HPDE6-E6E7 (cell line): ENCODE results near the gene OCSTAMP.

Source experiments
- DNase-seq: peaks from one replicate; pipeline ENCODE4 v3.0.0; 2011; ENCODE audit warnings: missing footprints; ENCODE audit errors: extremely low spot score

OCSTAMP gene

DNA sequence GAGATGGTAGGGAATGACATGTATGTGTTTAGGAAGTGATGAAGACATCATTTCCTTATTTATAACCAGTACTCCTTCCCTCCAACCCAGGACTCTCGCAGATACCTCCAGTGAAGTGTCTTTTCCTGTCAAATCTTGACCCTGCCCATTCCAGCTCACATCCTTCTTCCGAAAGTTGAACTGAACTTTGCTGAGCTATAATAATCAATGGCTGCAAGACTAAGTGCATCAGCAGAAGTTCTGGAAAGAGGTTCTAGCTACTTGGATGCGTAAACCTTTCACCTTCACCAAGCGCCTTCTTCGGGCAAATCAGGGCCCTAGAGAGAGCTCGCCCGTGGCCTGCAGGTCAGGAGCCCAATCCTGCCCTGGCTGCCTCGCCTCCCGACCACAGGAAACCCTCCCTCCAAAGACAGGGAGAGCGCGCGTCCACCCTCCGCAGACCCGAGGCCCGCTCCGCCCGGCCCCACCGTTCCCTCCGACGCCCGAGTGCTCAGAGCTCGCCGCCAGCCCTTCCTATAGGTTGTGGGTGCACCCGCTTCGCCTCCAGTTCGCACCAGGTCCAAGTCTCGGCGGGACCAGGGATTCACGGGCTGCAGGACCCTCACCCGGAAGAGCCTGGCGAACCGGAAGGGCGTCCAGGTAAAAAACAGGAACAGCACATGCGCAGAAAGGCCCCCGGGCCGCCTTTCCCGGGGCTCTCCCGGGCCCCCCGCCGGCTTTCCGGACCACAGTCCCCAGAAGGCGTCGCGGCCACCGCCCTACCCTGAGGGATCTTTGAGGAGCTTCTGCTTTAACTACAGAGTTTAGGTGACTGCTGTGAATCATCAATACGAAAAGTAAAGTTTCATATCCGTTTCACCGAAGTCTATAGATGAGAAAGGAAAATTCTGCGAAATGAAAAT, 37.3 kb downstream of the OCSTAMP start, which contains the start of gene ZNF334:
TSS of gene ZNF334 (minus strand) at position 617 of the 902 bp plus-strand sequence. CDS start 1,457 bp downstream, outside the sequence.
- no peak for DNase-seq

DNA sequence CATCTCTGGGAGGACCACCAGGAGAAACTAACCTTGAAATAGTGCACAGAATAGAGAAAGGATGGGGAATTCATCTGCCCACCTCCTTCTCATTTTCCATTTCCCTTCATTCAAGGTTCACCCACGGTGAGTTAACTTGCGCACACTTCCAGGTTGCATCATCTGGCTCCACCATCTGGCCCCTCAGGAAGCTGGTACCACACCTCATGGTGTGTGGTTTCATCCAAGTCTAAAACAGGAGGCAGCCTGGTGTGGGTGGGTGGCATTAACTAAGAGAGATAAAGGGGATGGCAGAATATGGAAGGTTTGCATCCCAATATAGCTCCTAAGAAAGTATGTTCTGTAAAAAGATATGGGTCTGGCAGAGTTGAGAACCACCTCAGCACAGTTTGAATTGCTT, 40.9 kb downstream of the OCSTAMP start:
- no peak for DNase-seq

DNA sequence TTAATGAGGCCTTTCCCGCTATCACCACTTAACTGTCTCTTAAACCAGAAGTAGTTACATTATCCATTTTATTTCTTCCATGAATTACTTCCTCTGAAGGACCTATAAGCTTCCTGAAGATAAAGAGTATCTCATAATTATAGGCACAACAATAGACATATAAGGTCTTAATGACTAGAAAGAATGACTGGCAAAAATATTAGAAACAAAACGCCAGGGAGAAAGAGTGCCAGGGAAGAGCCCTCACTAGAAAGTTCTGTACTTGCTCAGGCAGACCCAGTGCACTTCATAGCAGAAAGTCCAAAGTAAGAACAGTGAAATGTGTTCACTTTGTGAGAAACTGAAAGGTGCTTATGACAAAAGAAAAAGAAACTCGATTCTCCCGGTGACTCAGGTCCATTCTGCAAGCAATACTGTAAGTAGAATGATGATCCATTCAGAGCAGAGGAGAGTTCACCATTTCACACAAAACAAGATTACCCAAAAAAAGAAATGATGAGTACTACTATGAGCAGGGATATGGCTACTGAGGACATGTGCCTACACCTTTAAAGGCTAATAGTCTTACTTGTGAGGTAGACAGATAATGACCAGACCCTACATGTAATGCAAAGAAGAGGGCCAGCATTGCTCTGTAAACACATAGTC, 42.6 kb downstream of the OCSTAMP start:
- no peak for DNase-seq

DNA sequence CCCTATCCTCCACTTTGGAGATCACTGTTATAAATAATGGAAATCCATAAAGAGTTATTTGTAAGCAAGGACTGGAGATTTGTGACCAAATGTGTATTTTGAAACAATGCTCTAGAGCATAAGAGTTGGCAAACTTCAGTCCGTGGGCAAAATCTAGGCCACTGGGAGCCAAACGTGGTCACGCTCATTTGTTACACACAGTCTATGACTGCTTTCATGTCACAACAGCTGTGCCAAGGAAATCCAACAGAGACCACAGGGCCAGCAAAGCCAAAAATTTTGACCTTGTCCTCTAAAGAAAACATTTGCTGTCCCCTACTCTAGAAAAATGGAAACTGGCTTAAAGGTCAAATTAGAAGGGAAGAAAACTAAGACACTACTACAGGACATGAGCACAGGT, 44.9 kb downstream of the OCSTAMP start:
- no peak for DNase-seq

DNA sequence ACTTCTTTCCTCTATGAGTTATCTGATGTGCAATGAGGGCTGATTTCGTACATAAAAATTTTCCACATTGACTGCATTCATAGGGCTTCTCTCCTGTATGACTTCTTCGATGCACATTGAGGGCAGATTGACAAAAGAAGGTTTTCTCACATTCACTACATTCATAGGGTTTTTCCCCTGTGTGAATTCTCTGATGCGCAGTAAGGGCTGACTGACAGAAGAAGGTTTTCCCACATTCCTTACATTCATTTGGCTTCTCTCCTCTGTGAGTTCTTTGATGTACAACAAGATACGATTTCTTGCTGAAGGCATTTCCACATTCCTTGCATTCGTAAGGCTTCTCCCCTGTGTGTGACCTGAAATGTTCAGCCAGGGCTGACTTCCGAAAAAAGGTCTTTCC, 48.5 kb downstream of the OCSTAMP start:
- no peak for DNase-seq

DNA sequence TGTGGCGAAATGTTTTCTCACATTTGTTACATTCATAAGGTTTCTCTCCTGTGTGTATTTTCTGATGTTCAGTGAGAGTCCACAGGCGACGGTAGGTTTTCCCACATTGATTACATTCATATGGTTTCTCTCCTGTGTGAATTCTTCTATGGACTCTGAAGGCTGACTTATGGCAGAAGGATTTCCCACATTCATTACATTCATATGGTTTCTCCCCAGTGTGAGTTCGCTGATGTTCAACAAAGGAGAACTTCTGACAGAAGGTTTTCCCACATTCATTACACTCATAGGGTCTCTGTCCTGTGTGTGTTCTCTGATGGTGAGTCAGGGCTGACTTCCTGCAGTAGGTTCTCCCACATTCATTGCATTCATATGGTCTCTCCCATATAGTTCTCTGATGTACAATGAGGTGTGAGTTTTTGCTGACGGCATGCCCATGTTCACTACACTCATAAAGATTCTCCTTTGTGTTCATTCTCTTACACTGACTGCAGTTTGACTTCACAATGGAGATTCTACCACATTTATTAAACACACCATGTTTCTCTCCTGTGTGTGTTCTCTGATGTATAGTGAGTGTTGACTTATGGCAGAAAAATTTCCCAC, 49.0 kb downstream of the OCSTAMP start:
- DNase-seq = no peak

DNA sequence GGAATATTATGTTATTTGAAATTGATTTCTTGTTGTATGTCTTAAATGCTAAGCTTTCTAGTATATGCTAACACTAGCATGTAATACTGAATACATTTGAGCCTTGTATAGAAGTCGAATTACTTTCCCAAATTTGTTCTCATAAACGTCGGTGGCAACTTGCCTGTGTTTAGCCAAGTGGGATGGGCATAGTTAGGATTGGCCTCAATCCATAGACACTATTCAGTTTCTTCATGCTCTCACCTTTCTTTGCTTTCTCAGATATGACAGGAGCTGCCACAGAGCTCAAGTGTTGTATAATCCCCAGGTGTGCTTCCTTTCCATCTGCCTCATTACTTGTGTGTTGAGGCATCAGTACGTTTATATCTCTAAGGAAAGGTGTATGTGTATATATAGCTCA, 56.4 kb downstream of the OCSTAMP start:
- no peak for DNase-seq

DNA sequence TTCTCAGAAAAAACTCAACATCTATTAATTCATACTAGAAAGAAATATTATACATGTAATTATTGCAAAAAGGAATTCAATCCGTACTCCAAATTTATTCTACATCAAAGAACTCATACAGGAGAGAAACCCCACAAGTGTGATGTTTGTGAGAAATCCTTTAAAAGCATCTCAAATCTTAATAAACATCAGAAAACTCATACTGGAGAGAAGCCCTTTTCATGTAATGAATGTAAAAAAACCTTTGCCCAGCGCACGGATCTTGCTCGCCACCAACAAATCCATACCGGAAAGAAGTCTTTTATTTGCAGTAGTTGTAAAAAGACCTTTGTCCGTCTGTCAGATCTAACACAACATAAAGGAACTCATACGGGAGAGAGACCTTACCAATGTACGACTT, 59.1 kb downstream of the OCSTAMP start:
- DNase-seq = no peak
